GM06990 (cell line): ENCODE data around the gene COA1.
A peak's percentile ranks its signal among the peaks of the same experiment; 100 is the strongest.

Experiments
- DNase-seq: peaks from one replicate; pipeline ENCODE4 v3.0.0-alpha.2; 2011; ENCODE audit not compliant: insufficient read length; ENCODE audit errors: extremely low read depth
- H3K27me3 ChIP-seq: replicated peaks from 2 replicates; pipeline ENCODE4 v1.6.0; 2011; ENCODE audit warnings: low read length; ENCODE audit not compliant: control insufficient read depth, insufficient read depth
- H3K36me3 ChIP-seq: 2 replicates; pipeline ENCODE4 v1.5.1; 2011; ENCODE audit warnings: low read length; ENCODE audit not compliant: control insufficient read depth, insufficient read depth
- H3K4me3 ChIP-seq: replicated peaks from 2 replicates; pipeline ENCODE4 v1.5.1; 2011; ENCODE audit warnings: low read depth, mild to moderate bottlenecking, control low read depth, low read length
- CTCF ChIP-seq: IDR thresholded peaks from 2 replicates; pipeline ENCODE4 v1.5.1; 2011; ENCODE audit warnings: low read length, control low read depth, mild to moderate bottlenecking, inconsistent platforms; ENCODE audit not compliant: insufficient read depth, poor library complexity, severe bottlenecking

The COA1 gene

GRCh38 chr7:43659549-43659896 is 69.8 kb downstream of the COA1 start:
- H3K27me3 ChIP-seq, result no peaks in the 10 kb centered on the region
- no peak for TF ChIP-seq CTCF
- no peaks in the 10 kb centered on the region; the same call in 1 of the 2 replicates for H3K36me3 ChIP-seq
- no peak overlapping the region for H3K4me3 ChIP-seq
- DNase-seq, result no peak

- Histone ChIP-seq H3K4me3 (no peak overlapping the region), H3K36me3 (no peaks in the 10 kb centered on the region; the same call in 1 of the 2 replicates), H3K27me3 (no peaks in the 10 kb centered on the region)
- peak; percentile 47 for DNase-seq
- no peak for TF ChIP-seq CTCF
These were observed 70.4 kb downstream of the COA1 start for GRCh38 chr7:43658718-43659548.

- Histone ChIP-seq H3K27me3 (no peaks in the 10 kb centered on the region), H3K36me3 (no peaks in the 10 kb centered on the region; the same call in 1 of the 2 replicates), H3K4me3 (no peak overlapping the region)
- TF ChIP-seq CTCF, result no peak
- no peak for DNase-seq
These were observed 72.3 kb downstream of the COA1 start for GRCh38 chr7:43656997-43657396.

GRCh38 chr7:43655584-43655983 is 73.7 kb downstream of the COA1 start:
- H3K27me3 ChIP-seq, result no peaks in the 10 kb centered on the region
- no peak for DNase-seq
- H3K4me3 ChIP-seq, result no peak overlapping the region
- TF ChIP-seq CTCF, result no peak
- no peaks in the 10 kb centered on the region; the same call in 1 of the 2 replicates for H3K36me3 ChIP-seq

- H3K27me3 ChIP-seq, result no peaks in the 10 kb centered on the region
- no peak for TF ChIP-seq CTCF
- H3K4me3 ChIP-seq, result no peak overlapping the region
- no peak for DNase-seq
- no peaks in the 10 kb centered on the region; the same call in 1 of the 2 replicates for H3K36me3 ChIP-seq
These were observed 75.3 kb downstream of the COA1 start for GRCh38 chr7:43653891-43654504.
